Cerebellar nuclear complex (tissue), 1 donor: ENCODE measurements around the gene DERL3.

Source experiments
- DNase-seq, 2 experiments: peaks; one replicate each; lab custom pipeline; 2025; lab: John Stamatoyannopoulos, UW

The DERL3 gene

DNA sequence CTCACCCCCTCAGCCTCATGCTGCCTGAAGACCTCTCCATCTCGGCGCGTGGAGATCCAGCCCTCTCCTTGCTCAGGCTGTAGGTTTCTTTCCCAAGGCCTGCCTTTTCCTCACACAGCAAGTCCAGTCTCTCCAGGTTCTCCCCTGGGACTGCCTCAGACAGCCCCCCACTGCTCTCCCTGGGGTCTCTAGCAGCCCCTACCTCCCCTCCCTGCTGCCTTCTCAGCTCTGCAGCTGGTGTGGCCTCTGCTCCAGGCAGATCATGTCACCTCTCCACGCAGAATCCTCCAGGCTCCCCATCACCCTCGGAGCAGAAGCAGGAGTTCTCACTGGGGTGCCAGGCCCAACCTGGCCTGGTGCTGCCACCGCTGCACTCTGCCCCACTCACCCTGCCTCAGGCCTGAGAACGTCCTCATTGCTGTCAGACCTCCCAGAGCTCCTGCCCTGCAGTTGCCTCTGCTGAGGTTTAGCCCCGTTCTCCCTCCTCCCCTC is 36.9 kb downstream of the DERL3 start:
- DNase-seq: no peak

- DNase-seq: no peak
Measured at GRCh38 chr22:23801238-23801821, 37.5 kb downstream of the DERL3 start.

DNA sequence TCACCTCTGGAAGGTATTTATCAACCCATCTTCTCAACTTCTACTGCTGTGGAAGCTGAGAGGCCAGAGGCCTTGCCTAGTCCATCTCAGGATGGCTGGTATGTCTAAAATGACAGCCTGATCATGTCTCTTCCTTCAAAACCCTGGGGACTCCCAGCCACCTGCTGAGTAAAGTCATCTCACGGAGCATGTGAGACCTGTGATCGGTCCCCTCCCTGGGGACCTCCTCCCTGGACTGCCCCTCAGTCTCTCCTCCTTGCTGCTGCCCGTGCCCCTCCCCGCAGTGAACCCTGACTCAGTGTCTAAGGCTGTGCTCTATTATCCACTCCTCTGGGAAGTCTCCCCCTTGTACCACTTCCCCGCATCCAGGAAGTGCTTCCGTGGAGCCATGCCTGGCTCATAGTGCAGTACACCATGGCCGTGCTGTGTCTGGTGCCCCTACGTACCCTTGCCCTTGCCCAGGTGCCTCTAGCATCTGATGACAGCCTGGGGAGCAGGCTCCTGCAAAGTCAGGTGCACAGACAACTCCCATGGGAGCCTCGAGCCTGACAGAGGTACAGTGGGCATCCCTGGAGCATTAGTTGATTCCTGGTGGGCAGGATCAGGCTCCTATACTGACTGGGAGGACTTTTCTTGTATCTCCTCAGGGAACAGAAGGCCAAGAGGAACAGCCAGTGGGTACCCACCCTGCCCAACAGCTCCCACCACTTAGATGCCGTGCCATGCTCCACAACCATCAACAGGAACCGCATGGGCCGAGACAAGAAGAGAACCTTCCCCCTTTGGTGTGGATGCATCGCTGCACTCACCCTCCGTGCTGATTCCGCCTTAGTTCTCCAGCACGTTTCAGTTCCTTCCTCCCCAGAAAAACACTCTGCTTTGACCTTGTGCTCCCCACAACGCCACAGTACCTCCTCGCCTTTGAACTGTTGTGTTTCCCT is 38.2 kb downstream of the DERL3 start:
- DNase-seq: no peak

GRCh38 chr22:23796461-23796860 is 42.3 kb downstream of the DERL3 start:
- DNase-seq: no peak

DNA sequence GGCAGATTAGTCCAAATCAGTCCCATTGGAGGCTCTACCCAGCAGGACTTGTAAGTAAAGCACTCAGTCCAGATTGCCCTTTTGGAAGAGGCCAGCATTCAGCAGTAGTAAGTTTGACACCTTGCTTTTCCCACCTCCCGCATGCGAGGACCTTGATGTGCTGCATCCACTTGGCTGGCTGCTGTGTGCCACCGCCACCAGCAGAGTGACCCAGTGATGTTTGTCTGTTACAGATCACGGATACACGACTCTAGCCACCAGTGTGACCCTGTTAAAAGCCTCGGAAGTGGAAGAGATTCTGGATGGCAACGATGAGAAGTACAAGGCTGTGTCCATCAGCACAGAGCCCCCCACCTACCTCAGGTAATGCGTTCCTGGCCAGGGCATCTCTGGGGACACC is 45.5 kb downstream of the DERL3 start:
- no peak for DNase-seq

DNA sequence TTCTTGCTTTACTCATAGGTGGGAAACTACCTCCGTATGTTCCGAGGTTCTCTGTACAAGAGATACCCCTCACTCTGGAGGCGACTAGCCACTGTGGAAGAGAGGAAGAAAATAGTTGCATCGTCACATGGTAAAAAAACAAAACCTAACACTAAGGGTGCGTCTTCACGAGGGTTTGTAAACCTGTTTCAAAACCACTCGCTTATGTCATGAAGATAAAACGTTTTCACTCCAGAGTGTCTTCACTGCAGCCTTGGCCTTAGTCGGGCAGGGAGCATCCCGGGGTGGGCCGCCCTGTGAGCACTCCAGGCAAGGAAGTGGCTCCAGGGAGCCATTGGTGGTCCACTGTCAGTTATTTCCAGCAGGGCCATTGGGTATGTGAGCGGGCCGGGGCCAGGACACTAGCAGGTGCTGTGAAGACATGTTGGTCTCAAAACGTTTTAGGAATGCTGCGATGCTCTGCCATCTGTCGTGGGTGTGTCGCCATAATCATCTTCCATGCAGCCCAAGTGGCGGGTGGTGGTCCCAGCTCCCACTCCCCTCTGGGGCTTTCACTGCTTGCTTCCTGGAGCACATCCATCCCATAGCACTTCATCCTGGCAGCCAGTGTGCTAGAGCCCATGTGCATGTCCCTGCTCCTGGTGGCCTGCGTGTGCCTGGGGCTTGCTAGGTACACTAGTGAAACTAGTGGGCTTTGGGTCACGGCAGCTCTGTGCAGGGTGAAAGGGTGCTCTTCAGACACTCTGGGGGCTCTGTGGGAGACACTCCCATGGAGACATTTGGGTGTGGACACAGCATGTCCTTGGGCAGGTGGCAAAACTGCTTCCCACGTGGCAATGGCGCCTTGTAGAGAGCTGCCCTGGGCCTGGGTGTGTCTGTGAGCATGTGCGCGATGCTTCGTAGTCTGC is 46.8 kb downstream of the DERL3 start:
- DNase-seq: no peak

DNA sequence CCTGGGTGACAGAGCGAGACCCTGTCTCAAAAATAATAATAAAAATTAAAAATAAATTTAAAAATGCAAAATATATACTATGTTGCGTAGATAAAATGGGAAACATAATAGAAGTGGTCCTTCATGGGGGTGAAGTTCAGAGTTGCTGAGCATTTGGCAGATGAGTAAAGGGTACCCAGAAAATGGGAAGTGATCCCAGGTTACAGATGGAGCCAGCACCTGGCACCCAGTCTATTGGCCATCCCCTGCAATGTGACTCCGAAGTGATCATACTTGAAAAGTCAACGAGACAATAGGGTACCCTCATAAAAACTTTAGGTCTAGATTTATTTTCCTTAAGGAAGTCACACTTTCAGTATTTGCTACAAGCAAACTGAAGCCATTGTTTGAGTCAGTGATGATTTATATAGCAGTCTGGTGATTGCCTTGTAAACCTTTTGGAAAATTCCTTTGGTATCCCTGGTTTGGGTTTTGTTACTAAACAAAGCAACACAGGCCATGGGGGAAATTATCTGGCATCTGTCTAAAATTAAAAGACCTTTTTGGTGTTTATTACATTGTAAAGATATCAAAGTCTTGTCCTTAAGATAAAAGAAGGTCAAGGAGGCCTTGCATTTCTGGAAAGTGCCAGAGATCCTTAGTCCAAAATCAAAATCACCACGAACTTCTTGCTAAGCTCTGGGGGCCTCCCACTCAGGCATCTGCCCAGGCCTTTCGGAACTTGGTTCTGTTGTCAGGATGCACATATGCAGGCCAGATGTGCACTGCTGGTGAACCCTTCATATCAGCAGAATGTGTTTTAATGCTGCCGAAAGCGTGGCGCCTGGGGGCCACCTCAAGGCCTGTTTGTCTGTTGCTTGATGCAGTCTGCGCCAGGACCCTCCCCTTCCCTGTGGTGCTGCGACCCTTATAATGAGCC is 47.7 kb downstream of the DERL3 start:
- DNase-seq: peak in 1 of 2 experiments; percentile 8

DNA sequence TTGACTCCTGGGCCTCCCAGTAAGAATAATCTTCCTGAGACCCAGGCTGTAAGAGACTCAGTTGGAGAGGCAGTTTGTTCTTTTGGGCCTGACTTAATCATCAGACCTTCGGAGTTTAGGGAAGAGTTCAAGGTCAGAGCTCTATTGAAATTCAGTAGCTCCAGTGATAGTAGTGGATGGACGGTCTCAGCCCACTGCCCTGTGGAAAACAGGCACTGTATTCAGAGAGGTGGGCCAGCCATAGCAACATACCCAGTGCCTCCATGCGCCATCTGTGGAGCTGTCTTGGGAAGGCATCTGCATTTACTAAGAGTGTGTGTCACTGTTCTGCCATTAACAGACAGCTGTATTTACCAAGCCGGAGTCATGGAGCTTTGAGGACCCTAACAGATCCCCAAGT is 49.2 kb downstream of the DERL3 start:
- DNase-seq: no peak

DNA sequence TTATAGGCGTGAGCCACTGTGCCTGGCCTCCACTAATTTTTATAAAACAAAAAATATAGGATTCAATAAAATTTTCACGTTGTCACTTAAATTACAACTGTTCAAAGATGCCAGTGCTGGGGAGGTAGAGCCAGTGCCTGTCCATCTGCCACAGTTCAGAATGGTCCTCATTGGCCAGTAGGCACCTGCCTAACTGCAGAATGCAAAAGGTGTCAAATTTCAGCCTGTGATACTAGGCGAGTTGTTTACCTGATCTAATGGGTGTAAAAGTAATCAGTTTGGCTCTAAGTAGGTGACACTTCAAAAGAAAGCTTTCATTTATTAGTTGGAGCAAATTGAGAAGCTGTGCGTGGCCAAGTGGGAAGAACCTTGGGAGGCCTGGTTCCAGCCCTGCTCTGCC is 49.7 kb downstream of the DERL3 start:
- no peak for DNase-seq

GRCh38 chr22:23787910-23788309 is 50.9 kb downstream of the DERL3 start:
- no peak for DNase-seq

- no peak for DNase-seq
Measured at GRCh38 chr22:23787600-23787896, 51.3 kb downstream of the DERL3 start.

DNA sequence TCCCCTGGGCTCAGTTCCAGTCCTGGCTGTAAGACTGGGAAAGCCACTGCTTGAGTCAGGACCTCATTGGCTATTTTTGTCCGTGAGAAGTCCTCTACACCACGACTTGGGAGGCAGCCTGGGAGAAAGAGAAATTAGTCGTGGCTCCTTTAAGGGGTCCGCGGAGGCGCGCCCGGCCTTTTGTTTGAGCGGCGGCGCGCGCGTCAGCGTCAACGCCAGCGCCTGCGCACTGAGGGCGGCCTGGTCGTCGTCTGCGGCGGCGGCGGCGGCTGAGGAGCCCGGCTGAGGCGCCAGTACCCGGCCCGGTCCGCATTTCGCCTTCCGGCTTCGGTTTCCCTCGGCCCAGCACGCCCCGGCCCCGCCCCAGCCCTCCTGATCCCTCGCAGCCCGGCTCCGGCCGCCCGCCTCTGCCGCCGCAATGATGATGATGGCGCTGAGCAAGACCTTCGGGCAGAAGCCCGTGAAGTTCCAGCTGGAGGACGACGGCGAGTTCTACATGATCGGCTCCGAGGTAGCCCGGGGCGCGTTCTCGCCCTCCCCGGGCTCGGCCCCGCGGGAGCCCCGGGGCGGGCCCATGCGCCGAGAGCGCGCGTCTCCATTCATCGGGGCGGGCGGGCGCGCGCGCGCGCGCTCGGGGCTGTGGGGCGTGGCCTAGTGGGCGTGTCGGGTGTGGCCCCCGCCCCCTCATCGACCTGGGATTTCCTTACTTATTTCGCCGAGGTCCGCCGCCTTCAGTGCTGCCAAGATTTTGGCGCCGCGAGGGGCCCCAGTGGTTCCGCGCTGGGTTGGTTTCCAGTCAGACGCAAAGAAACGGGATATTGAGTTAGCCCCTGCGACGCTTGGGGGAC is 51.8 kb downstream of the DERL3 start, which contains the start of gene SMARCB1:
TSS of gene SMARCB1 (plus strand) at position 215 of the 848 bp plus-strand sequence. CDS start at position 419, 204 bp downstream.
- DNase-seq: peak in 1 of 2 experiments; percentile 57

DNA sequence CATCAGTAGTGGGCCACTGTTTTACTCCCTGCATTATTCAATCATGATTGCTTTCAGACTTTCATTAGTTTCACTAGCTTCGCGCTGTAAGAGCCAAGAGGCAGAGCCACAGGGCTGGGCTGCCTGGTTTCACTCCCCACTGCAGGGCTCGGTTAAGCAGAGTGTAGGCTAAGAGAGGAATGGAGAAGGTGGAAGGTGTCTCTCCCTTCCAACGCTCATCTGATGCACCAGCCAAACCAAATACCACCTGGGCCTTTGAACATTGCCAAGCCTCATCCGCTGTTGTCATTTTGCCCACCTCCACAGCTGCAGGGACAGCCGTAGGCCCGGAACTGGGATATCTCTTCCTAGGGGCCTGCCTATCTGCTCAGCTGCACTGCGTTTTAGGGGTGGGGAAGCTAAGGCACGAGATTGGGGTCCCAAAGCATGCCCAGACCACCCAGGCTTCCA is 52.5 kb downstream of the DERL3 start:
- DNase-seq: no peak
